Stimulated activated CD4-positive, alpha-beta T cell treated with anti-CD3 and anti-CD28 coated beads, TNF-alpha, amount 100 ng/mL, for 48 hours (primary cell): ENCODE results near the gene PRSS16.
A peak's percentile ranks its signal among the peaks of the same experiment; 100 is the strongest.
"Not testable (repeated sequence)": the region's sequence is repeated elsewhere in the genome, so short reads cannot be mapped to it uniquely, and the experiment has no call there.

Experiments
- DNase-seq, 3 donors: peaks; one replicate each; pipeline ENCODE4 v3.0.0-alpha.2; 2020; ENCODE audit warnings: low read depth in 3 of 3

The PRSS16 gene

GRCh38 chr6:27242589-27243265 lies 4.8 kb upstream of the PRSS16 start:
- no peak for DNase-seq

GRCh38 chr6:27248783-27249182 lies 1.3 kb downstream of the PRSS16 start:
- no peak for DNase-seq

- no peak for DNase-seq
Observed at GRCh38 chr6:27250277-27251111, 3.0 kb downstream of the PRSS16 start.

- peak in 2 of 3 donors; percentile 64 to 81 for DNase-seq
Observed at GRCh38 chr6:27251112-27251605, 3.7 kb downstream of the PRSS16 start.

- peak in 2 of 3 donors; percentile 61 to 71 for DNase-seq
Observed at GRCh38 chr6:27251606-27252251, 4.2 kb downstream of the PRSS16 start.

- DNase-seq: no peak
Observed at GRCh38 chr6:27254566-27254965, 7.1 kb downstream of the PRSS16 start.

GRCh38 chr6:27255866-27256265 lies 8.4 kb downstream of the PRSS16 start:
- DNase-seq: no peak

GRCh38 chr6:27260369-27260768 lies 12.9 kb downstream of the PRSS16 start:
- no peak for DNase-seq

- DNase-seq: no peak
Observed at GRCh38 chr6:27260836-27261375, 13.4 kb downstream of the PRSS16 start.

GRCh38 chr6:27263886-27264285 lies 16.4 kb downstream of the PRSS16 start:
- DNase-seq: no peak

- not testable (repeated sequence) for DNase-seq
Observed at GRCh38 chr6:27267003-27267402, 19.5 kb downstream of the PRSS16 start.

- no peak for DNase-seq
Observed at GRCh38 chr6:27267857-27268434, 20.4 kb downstream of the PRSS16 start.

GRCh38 chr6:27268803-27269202 lies 21.3 kb downstream of the PRSS16 start:
- no peak for DNase-seq

GRCh38 chr6:27273783-27274182 lies 26.3 kb downstream of the PRSS16 start:
- no peak for DNase-seq

- DNase-seq: no peak
Observed at GRCh38 chr6:27275025-27275956, 27.8 kb downstream of the PRSS16 start.

- no peak for DNase-seq
Observed at GRCh38 chr6:27279513-27280063, 32.1 kb downstream of the PRSS16 start.

- DNase-seq: peak in 1 of 3 donors; percentile 21
Observed at GRCh38 chr6:27280064-27280539, 32.6 kb downstream of the PRSS16 start.

- no peak for DNase-seq
Observed at GRCh38 chr6:27280540-27281000, 33.1 kb downstream of the PRSS16 start.

GRCh38 chr6:27281105-27281539 lies 33.6 kb downstream of the PRSS16 start:
- no peak for DNase-seq

GRCh38 chr6:27281569-27281968 lies 34.1 kb downstream of the PRSS16 start:
- DNase-seq: no peak
